HG03439 (cell line): ENCODE measurements around the gene CDK5R1.

Experiments
- ATAC-seq: cut with Tn5 transposase; IDR thresholded peaks from one replicate; pipeline ENCODE4 v1.9.1; 2021; ENCODE audit warnings: mild to moderate bottlenecking, moderate library complexity; ENCODE audit not compliant: unreplicated experiment

The CDK5R1 gene

GRCh38 chr17:32492264-32492589, 5.4 kb downstream of the CDK5R1 start:
- ATAC-seq = no peak

- no peak for ATAC-seq
These were observed 6.0 kb downstream of the CDK5R1 start for GRCh38 chr17:32492648-32493289.

DNA sequence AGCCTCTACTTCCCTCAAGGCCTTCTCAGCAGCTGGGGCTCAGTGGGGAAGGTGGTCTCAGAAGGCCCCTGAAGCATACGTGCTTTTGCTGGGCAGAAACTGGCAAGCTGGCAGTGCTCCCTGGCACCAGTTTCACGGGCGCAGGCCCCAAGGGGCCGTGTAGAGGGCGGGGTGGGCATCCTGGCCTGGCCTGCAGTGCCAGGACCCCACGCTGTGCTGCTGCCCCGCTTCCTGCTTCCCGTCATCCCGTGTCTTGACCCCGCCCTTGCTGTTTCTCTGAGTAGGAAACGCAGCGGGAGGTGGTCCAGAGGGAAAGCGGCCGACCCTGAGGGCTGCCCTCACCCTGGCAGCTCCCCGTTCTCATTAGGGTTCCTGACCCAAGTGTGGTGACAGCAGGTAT, 6.8 kb downstream of the CDK5R1 start:
- ATAC-seq = no peak

DNA sequence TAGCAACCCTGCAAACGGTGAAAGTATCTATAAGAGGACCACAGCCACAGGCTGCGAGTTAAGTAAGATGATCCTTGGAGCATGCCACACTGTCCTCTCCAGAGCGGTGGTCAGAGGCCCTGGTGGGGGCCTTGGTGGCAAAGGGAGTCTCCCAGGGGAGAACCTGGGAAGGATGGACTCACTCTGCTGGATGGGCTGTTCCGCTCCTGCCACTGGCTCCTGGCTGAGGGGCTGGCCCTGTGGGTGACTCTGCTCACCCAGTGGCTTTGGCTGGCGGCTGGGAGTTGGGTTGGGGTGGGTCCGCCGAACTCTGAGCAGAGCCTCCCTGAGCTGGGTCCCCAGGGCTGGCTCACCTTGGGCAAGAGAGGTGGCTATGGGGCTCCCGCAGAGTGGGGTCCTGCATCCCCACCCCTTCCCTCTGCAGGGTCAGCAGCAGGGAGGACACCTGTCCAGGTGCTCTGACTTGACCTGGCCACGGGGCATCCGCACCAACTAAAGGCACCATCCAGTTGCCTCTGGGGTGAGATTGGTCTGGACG, 7.3 kb downstream of the CDK5R1 start:
- ATAC-seq = no peak

DNA sequence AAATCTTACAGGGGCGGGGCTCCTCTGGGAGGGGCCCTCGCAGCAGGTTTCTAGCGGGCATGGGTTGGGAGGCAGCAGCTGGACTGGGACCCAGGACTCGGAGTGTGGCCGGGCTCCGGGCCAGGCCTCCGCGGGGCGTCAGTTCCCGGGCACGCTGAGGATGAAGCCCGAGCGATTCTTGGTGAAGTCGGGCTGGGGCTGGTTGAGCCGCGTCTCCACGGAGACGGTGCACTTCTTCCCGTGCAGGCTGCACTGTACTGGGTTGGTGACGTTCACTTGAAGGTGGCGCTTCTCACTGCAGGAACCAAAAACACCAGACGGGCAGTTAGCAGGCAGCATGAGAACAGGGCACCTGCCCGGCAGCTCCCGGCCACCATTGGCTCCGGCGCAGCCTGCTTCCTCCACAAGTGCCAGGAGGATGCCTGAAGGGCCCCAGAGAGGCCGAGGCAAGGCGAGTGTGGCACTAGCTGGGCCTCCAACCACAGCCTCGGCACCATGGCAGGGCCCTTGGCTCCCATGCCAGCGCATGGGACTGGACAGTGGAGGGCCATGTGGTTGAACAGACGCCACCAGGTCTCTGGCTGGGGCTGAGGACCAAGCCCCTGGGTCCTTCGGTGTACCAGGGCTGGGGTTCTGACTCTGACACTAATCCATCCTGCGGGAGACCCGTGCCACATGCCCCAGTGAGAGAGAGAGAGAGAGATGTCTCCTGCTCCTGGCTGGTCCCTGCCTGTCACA, 8.0 kb downstream of the CDK5R1 start:
- no peak for ATAC-seq

DNA sequence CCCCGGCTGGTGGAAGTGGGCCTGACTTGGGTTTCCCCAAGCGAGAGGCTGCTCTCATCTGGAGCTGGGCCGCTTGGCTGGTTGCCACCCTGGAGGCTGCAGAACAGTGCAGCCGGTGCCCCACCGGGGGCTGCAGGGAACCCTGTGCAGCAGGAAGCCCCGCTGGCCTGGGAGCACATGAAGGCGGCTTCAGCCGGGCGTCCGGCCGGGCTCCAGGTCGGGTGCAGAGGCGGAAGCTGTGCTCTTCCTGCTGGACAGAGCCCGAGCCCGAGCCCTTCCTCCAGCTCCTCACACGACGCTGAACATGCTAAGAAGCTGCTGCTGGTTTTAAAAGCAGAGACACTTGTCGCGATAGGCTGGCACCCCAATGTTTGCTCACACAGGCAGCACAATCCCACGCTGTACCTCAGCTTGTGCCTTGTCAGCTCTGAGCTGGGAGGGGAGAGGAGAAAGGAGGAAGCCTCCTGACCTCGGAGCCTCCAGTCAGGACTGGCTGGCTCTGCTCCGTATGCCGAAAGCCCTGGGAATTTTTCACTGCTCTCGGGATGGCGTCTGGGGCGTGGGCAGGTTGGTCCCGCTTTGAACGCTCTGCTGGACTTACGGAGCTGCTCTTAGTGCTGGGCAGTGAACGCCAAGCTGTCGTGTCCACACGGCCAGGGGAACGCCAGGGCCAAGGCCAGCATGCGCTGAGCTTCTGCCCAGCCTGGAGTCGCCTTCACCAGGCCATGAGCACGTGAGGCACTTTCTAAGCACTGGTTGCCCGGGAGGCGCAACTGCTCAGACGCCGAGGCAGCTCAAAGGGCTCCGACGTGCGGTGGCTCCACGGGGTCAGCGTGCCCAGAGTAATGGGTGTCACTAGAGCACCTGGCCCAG, 8.8 kb downstream of the CDK5R1 start:
- no peak for ATAC-seq

GRCh38 chr17:32496395-32497073, 9.7 kb downstream of the CDK5R1 start:
- no peak for ATAC-seq

GRCh38 chr17:32497431-32498205, 10.8 kb downstream of the CDK5R1 start:
- no peak for ATAC-seq

DNA sequence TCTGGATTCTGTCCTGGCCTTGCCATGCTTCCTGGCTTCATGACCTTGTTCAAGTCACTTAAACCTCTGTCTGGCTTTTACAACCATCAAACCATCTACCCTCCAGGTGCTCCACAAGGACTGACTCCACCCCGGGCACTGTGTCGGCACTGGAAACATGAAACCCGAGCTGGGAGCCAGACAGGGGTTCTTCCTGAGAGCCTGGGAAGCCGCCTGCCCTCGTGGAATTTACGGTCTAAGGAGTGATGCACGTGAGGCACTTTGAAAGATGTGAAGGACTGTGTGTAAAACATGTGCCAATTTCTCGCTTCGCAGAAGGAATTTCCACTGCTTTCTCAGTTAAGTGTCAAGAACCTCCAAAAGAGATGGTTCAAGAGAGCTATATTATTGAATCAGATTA, 11.6 kb downstream of the CDK5R1 start:
- ATAC-seq = no peak

DNA sequence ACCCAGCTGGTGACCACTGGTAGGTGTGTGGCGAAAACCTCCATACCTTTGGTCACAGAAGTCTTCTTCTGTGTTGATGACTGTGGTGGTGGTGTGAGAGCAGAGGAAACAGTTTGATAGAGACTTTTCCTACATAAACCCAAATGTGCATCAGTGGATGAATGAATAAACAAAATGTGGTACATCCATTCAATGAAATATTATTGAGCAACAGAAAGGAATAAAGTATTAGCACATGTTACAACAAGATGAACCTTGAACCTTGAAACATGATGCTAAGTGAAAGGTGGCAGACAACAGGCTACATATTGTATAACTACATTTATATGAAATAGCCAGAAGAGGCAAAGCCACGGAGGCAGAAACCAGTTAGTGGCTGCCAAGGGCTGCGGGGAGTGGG, 15.2 kb downstream of the CDK5R1 start:
- no peak for ATAC-seq

DNA sequence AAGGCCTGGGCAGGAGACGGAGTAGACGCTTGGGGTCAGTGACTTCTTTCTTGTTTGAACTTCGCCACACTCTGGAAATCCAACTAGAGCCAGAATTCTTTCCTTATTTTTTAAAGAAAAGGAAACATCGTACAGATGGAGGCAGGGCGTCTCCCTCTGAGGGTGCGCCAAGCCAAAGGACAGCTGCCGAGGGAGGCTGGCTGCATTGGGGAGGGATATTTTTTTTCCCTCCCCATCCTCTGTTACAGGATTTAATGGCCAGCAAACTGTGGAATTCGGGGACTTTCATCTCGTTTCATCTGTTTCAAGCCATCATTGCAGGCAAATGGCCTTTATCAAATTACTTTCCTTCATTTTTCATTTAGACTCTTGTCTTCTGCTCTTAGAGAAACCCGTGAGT, 15.9 kb downstream of the CDK5R1 start:
- ATAC-seq = no peak

DNA sequence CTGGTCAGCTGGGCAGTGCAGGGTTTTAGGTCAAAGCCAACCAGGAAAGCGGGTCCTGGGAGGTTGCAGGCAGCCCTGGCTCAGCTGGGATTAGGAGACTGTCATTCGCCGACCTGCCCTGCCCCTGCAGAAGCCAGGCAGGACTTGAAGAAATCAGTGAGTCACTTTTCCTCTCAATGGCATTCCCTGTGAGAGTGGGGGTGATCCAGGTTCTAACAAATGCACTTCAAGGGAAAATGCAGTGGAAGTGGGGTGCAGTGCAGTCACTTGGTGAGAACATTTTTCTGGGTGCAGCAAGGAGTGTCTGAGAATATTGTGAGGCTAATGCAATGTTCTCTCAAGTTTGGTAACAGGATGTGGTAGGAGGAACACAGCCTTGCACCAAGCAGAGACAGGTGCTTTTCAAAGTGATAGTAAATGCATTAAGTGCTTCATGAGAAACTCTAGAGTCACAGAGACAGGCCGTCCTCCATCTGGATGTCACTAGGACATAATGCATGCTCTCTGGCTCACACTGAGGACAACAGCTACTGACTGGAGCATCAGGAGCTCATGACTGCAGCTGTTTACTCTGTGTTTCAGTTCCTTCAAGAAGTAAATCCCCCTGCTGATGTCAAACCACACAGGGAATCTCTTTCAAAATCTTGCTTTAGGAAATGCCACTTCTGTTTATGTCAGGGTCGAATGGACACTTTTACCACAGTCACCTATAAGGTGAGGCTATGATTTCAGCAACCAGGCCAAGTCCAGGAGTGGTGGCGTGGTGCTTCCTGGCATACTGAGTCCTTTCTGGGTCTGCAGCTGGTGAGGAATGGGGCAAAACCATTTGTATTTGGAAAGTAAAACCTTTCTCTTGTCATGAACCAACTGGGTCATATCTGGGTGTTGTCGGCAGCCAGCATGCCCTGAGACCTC, 16.7 kb downstream of the CDK5R1 start:
- ATAC-seq = peak; percentile 83

DNA sequence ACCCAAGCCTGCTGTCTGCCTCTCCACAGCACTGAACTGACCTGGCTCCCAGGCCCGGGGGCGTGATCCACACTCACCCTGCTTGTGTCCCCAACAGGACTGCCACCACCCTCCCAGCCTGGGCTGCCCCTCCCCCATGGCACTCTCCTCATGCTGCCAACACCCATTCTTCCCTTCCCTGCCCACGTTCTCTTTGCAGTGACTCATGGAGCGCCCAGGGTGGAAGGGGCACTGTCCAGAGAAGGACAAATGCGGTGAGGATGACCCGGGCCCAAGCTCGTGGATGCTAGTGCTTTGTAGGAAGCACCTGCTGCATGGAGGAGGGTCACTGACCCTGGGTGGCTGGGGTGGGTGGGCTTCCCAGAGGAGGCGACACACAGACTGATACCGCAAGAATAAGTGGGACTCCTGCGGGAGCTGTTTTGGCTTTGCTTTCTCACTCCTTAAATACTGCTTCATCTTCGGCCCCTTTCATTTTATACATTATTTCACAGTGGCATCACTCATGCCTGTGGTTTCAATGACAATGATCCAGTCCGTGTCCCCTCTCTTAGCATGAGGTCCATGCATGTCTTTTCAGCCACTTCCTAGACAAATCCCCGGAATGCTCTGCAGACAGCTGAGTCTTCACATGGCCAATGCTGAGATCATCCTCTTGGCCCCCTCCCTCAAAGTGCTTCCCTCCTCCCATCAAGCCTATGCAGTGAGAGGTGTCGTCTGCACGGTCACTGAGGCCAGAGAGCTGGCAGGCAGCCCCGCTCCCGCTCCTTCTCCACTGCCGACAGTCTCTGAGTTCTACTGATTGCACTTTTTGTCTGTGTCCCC, 17.6 kb downstream of the CDK5R1 start:
- ATAC-seq = peak; percentile 25

DNA sequence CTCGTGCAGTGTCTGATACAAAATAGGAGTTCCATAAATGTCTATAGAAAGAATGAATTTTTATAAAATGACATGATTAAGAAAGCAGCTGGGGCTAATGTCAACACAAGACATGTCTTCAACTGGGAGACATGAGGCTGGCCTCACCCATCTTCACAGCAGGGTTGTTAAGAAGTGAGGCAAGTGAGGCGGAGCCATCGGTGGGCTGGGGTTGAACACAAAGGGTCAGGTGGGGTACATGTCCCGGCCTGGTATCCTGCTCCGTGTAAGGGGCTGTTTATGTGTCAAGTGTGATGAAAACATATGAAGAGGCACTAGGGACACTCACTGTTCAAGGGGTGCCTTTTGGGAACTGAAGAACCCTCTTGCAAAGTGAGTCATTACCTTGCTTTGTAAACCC, 22.1 kb downstream of the CDK5R1 start:
- ATAC-seq = no peak

- no peak for ATAC-seq
These were observed 23.7 kb downstream of the CDK5R1 start for GRCh38 chr17:32510466-32510865.

DNA sequence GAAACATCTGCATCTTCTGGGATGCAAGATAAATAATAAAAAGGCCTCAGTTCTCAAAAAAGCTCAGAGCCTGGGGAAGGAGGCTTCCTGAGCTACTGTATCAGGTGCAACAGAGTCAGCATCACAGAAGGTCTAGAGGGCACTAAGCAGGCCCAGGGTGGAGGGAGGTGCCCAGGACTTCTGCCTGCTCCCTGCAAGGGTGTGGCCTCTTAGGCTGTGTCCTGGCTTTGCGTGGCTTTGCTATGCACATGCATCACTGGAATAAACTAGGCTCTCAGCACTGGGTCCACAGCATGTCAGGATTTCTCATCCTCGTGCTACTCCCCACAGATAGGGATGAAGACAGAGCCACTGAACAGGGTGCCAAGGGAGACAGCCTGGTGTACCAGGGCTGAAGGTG, 25.5 kb downstream of the CDK5R1 start:
- no peak for ATAC-seq

GRCh38 chr17:32513579-32513978, 26.8 kb downstream of the CDK5R1 start:
- ATAC-seq = no peak

- no peak for ATAC-seq
These were observed 27.8 kb downstream of the CDK5R1 start for GRCh38 chr17:32514606-32515005.
